Fibroblast of villous mesenchyme (primary cell): Measurements from ENCODE around the gene PPP5C. TPM values are rescaled to one million over a fixed set of nuclear protein-coding genes. Genes with fewer than 3 reads are reported as not detected.

Source experiments
- DNase-seq: peaks from one replicate; pipeline ENCODE4 v3.0.0-alpha.2; 2010; ENCODE audit warnings: low read depth
- H3K4me3 ChIP-seq: 2 replicates; pipeline ENCODE4 v1.5.1; 2011; ENCODE audit warnings: low read depth, mild to moderate bottlenecking, low read length
- total RNA-seq: library from RNA; depleted of rRNA; stranded (reverse); fragments of >200 nt; gene quantifications from 2 replicates; pipeline ENCODE4 v1.2.3, GENCODE V29; 2012
- TF ChIP-seq, protein P1 (sequence below): IDR thresholded peaks from 2 replicates; pipeline ENCODE4 v1.5.1; 2012; ENCODE audit warnings: low read depth, mild to moderate bottlenecking, low read length; ENCODE audit not compliant: insufficient read depth

Gene PPP5C
- total RNA-seq, 1 donor: 44.9 TPM

DNA sequence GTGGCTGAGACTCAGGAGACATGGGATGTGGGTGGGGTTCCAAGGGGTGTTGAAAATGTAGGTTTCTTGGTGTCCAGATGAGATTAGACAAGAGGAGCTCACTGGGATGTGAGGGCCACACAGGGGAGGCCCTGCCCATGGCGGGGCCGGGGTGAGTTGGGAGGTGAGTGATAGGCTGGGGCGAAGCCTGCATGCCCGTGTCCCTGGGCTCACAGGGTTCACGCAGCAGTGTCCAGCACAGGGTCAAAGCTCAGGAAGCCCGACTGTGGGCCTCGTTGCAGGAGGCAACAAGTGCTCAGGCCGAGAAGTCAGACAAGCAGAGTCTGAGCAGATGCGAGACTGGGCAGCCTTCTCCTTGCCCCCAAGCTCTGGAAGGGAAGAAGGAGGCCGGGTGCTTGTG, 39.3 kb downstream of the PPP5C start:
- TF ChIP-seq, protein P1, sequence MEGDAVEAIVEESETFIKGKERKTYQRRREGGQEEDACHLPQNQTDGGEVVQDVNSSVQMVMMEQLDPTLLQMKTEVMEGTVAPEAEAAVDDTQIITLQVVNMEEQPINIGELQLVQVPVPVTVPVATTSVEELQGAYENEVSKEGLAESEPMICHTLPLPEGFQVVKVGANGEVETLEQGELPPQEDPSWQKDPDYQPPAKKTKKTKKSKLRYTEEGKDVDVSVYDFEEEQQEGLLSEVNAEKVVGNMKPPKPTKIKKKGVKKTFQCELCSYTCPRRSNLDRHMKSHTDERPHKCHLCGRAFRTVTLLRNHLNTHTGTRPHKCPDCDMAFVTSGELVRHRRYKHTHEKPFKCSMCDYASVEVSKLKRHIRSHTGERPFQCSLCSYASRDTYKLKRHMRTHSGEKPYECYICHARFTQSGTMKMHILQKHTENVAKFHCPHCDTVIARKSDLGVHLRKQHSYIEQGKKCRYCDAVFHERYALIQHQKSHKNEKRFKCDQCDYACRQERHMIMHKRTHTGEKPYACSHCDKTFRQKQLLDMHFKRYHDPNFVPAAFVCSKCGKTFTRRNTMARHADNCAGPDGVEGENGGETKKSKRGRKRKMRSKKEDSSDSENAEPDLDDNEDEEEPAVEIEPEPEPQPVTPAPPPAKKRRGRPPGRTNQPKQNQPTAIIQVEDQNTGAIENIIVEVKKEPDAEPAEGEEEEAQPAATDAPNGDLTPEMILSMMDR: no peak
- no peak overlapping the region for H3K4me3 ChIP-seq
- no peak for DNase-seq

DNA sequence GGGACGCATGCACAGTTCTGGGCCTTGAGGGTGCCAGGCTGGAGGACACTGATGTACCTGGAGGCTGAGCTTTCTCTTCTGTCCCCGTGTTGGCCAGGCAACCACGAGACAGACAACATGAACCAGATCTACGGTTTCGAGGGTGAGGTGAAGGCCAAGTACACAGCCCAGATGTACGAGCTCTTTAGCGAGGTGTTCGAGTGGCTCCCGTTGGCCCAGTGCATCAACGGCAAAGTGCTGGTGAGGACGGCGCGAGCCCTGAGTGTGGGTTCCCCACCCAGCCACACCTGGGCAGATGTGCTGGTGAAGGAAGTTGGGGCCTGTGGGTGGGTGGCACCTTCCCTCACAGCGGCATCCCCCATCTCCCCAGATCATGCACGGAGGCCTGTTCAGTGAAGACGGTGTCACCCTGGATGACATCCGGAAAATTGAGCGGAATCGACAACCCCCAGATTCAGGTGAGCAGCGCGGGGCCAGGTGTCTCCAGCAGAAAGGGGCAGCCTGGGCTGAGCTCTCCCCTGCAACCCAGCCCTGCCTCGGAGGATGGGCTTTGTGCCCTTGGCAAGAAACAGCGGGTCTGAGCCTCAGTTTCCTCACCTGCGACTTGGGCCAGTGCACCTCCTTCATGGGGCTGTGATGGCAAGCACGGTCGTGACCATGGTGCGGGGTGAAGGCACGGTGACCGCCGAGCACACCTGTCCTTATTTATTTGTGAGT, 40.3 kb downstream of the PPP5C start:
- DNase-seq: no peak
- no peak overlapping the region for H3K4me3 ChIP-seq
- TF ChIP-seq, protein P1: no peak

DNA sequence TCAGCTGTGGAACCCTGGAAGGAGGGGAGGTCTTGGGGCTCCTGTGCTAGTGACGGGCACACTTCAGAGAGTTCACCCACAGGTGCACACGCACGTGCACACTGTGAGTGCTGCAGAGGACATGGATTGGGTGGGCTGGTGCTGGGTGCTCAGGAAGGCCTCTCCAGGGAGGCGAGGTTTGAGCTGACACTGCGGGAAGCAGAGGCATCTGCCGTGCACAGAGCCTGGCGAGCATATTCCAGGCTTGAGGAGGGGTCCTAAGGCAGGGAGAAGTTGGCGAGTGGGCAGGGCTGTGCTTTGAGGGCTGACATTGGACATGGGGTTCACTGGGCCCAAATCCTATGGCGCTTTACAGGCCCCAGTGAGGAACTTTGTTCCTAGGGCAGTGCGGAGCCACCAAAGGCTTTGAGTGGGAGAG, 40.8 kb downstream of the PPP5C start:
- TF ChIP-seq, protein P1: no peak
- no peak overlapping the region for H3K4me3 ChIP-seq
- no peak for DNase-seq

DNA sequence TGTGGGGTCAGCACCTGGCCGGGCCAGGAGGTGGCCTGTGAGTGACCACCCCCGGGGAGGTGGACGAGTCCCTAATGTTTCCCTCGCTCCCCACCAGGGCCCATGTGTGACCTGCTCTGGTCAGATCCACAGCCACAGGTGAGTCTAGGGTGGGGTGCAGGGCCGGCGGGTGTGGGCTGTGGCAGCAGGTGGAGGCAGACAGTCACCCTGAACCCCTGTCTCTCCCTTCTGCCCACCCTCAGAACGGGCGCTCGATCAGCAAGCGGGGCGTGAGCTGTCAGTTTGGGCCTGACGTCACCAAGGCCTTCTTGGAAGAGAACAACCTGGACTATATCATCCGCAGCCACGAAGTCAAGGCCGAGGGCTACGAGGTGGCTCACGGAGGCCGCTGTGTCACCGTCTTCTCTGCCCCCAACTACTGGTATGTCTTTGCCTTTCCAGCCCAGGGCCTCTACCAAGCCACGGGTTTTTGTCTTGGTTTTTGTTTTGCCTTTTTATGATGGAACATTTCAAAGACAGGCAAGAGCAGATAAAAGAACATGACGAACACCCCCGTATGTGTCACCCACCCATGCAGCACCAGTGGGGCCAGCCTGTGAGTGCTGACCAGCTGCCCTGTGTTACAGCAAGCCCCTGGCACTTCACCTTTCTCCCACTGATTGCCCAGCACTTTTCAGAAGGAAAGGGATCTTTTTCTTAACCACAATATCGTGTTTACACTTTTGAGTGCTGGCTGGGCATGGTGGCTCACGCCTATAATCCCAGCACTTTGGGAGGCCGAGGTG, 41.6 kb downstream of the PPP5C start:
- TF ChIP-seq, protein P1: no peak
- DNase-seq: no peak
- no peak overlapping the region for H3K4me3 ChIP-seq

DNA sequence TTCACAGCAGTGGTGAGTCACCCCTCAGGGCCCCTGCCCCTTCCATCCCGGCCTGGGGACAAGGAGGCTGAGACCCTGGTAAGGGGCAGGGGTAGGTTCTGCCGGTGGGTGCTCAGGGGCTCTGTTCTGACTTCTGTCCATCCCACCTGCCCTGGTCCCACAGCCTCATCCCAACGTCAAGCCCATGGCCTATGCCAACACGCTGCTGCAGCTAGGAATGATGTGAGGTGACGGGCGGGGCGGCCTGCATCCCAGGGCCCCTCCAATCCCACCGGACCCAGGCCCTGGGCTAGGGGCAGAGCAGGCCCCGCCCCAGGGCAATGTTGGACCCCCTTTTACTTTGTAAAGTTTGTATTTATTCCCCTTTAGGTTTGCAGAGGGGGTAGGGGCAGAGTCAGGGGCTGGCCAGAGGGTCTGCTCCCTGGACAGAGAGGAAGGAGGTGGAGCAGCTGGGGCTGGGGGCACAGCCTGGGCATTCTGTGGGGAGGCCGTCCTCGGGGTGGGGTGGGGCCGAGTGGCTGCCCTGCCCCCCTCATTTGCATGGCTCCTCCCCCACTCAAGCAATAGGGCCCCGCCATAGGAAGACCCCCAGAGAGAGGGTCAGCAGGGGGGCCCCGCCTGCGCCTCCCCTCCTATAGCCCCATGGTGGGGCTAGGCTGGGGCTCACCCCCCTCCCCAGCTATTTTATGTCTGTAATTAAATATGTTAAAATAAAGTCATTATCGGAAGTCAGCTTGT, 43.4 kb downstream of the PPP5C start:
- TF ChIP-seq, protein P1: no peak
- H3K4me3 ChIP-seq: no peak overlapping the region
- no peak for DNase-seq

DNA sequence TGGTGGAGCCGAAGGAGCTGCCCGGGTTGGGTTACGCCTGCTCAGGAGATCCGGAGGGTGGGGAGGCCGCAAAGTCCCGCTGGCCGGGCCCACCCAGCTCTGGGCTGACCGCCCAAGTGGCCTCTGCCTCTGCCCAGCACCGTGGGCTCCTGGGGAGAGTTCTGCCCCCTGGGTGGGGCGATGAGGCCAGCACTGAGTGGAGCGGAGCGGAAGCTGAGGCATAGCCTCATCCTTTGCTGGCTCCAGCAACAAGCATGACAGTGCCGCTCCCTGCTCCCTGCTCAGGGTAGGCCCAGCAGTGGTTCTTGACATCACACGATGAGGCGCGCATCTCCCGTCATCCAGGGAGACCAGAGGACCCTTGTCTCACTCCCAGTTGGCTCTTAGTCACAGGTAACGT, 44.0 kb downstream of the PPP5C start:
- TF ChIP-seq, protein P1: no peak
- no peak overlapping the region for H3K4me3 ChIP-seq
- DNase-seq: no peak
